DND-41 (cell line): Measurements from ENCODE around the gene UPP2.

Experiments
- EZH2 ChIP-seq: IDR thresholded peaks from 3 replicates; pipeline ENCODE4 v1.6.1; 2012; ENCODE audit warnings: borderline replicate concordance, low read depth, mild to moderate bottlenecking, moderate library complexity, low read length, inconsistent platforms; ENCODE audit not compliant: severe bottlenecking
- TF ChIP-seq, protein P1 (sequence below): IDR thresholded peaks from 2 replicates; pipeline ENCODE4 v1.5.1; 2012; ENCODE audit warnings: borderline replicate concordance, low read length, moderate library complexity, mild to moderate bottlenecking; ENCODE audit not compliant: poor library complexity, severe bottlenecking; ENCODE audit errors: extremely low read depth

GRCh38 chr2:158103411-158104012, 1.8 kb downstream of the UPP2 start:
- TF ChIP-seq, protein P1, sequence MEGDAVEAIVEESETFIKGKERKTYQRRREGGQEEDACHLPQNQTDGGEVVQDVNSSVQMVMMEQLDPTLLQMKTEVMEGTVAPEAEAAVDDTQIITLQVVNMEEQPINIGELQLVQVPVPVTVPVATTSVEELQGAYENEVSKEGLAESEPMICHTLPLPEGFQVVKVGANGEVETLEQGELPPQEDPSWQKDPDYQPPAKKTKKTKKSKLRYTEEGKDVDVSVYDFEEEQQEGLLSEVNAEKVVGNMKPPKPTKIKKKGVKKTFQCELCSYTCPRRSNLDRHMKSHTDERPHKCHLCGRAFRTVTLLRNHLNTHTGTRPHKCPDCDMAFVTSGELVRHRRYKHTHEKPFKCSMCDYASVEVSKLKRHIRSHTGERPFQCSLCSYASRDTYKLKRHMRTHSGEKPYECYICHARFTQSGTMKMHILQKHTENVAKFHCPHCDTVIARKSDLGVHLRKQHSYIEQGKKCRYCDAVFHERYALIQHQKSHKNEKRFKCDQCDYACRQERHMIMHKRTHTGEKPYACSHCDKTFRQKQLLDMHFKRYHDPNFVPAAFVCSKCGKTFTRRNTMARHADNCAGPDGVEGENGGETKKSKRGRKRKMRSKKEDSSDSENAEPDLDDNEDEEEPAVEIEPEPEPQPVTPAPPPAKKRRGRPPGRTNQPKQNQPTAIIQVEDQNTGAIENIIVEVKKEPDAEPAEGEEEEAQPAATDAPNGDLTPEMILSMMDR, result no peak
- TF ChIP-seq EZH2, result no peak
